ENCODE measurements around the gene MED16. TPM values are rescaled to one million over a fixed set of nuclear protein-coding genes. Genes with fewer than 3 reads are reported as not detected.

Gene MED16
- total RNA-seq, 1 experiment from 2014 or later: 69.1 TPM

DNA sequence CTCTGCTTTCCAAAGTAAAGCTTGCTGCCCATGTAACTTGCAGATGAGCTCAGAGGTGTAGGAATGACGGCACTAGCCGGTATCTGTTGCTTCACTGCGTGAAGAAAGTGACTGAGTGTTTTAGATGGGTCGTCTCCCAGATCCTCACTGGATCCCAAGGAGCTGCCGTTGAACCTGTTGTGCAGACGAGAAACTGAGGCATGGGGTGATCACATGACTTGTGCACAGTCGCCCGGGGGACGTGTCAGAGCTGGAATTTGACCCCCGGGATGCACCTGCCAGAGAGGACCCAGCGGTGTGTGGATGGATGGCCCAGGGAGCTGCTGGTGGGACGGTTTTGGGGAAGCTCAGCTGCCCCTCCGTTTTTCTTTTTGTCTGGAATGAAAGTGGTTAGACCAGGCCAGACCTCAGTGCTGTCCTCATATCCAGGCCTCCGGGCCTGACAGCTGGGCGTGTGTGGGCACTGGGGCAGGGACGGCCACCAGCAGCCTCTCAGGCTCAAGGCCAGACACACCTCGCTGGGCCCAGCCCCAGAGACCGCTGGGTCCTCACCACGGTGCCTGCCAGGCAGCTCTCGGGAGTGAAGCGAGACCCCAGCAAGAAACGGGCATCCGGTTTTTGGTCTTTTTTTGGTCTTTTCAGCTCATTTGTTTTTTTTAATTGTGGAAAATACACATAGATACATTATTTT, 45.4 kb upstream of the MED16 start:
- ChIA-PET CTCF (interaction anchor here (0.6 to 1.3 kb wide), 5 partner anchors 8 to 314 kb away, joined by 3 to 6 read pairs (median 4); no protein-coding TSS in a partner anchor), POLR2A (no interaction called here)
- TF ChIP-seq, protein P1, sequence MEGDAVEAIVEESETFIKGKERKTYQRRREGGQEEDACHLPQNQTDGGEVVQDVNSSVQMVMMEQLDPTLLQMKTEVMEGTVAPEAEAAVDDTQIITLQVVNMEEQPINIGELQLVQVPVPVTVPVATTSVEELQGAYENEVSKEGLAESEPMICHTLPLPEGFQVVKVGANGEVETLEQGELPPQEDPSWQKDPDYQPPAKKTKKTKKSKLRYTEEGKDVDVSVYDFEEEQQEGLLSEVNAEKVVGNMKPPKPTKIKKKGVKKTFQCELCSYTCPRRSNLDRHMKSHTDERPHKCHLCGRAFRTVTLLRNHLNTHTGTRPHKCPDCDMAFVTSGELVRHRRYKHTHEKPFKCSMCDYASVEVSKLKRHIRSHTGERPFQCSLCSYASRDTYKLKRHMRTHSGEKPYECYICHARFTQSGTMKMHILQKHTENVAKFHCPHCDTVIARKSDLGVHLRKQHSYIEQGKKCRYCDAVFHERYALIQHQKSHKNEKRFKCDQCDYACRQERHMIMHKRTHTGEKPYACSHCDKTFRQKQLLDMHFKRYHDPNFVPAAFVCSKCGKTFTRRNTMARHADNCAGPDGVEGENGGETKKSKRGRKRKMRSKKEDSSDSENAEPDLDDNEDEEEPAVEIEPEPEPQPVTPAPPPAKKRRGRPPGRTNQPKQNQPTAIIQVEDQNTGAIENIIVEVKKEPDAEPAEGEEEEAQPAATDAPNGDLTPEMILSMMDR (IDR thresholded peaks at IDR 0.05; ENCODE audit: insufficient read depth in 1 of 2, low read depth in 1 of 2, low read length in 1 of 2, severe bottlenecking in 1 of 2, unreplicated experiment in 1 of 2): no peak
- intact Hi-C loops (cut with micrococcal nuclease; ENCODE audit: unreplicated experiment): no loop called here
- Histone ChIP-seq H3K4me3 (ENCODE audit: low read depth, low read length) (no peak overlapping the region), H3K4me1 (no peaks in the 10 kb centered on the region; the same call in 1 of the 2 replicates), H3K9me3 (no peaks in the 10 kb centered on the region), H3K27me3 (replicated peaks; ENCODE audit: control insufficient read depth, insufficient read depth, low read length) (no peaks in the 10 kb centered on the region), H3K36me3 (ENCODE audit: control insufficient read depth, insufficient read depth, low read length) (peaks cover 5% of the 10 kb centered on the region)
- Mint-ChIP-seq H3K4me1 (ENCODE audit: low read depth, unreplicated experiment) (no peaks in the 10 kb centered on the region), H3K36me3 (ENCODE audit: insufficient read depth, unreplicated experiment) (peaks cover 93% of the 10 kb centered on the region), H3K9me3 (ENCODE audit: unreplicated experiment) (no peaks in the 10 kb centered on the region), H3K4me3 (ENCODE audit: unreplicated experiment) (no peak overlapping the region), H3K27me3 (ENCODE audit: insufficient read depth, unreplicated experiment) (no peaks in the 10 kb centered on the region), H3K27ac (ENCODE audit: unreplicated experiment) (no peak overlapping the region)
- no TSS peak for BruUV-seq (replicated peaks)
- DNase-seq: no peak

DNA sequence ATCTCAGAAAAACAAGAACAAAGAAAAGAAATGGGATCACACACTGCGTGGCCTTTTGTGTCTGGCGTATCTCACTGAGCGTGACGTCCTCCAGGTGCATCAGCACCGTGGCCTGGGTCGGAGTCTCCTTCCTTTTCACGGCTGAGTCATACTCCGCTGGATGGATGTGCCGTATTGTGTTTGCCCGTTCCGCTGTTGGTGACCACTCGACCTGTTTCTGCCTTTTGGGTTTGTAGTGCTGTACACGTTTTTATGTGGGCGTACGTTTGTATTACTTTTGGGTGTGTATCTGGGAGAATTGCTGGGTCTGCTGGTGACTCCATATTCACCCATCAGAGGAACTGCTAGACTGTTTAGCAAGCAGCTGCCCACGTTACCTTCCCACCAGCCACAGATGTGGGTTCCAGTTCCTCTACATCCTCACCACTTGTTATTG, 44.3 kb upstream of the MED16 start:
- intact Hi-C loops (cut with micrococcal nuclease; ENCODE audit: unreplicated experiment): no loop called here
- Histone ChIP-seq H3K36me3 (ENCODE audit: control insufficient read depth, insufficient read depth, low read length) (peaks cover 5% of the 10 kb centered on the region), H3K4me3 (ENCODE audit: low read depth, low read length) (no peak overlapping the region), H3K27me3 (replicated peaks; ENCODE audit: control insufficient read depth, insufficient read depth, low read length) (no peaks in the 10 kb centered on the region), H3K9me3 (no peaks in the 10 kb centered on the region), H3K4me1 (peaks cover 9% of the 10 kb centered on the region)
- no peak overlapping the region for H3K4me3 Mint-ChIP-seq (ENCODE audit: unreplicated experiment)
- no peaks in the 10 kb centered on the region for H3K4me1 Mint-ChIP-seq (ENCODE audit: low read depth, unreplicated experiment)
- H3K36me3 Mint-ChIP-seq (ENCODE audit: insufficient read depth, unreplicated experiment): peaks cover 93% of the 10 kb centered on the region
- H3K9me3 Mint-ChIP-seq (ENCODE audit: unreplicated experiment): no peaks in the 10 kb centered on the region
- H3K27ac Mint-ChIP-seq (ENCODE audit: unreplicated experiment): no peak overlapping the region
- TF ChIP-seq, protein P1 (IDR thresholded peaks at IDR 0.05; ENCODE audit: insufficient read depth in 1 of 2, low read depth in 1 of 2, low read length in 1 of 2, severe bottlenecking in 1 of 2, unreplicated experiment in 1 of 2): no peak
- DNase-seq: no peak
- ChIA-PET CTCF (interaction anchor here (1.3 kb wide), 1 partner anchor 34 kb away, joined by 6 read pairs; no protein-coding TSS in a partner anchor), POLR2A (no interaction called here)
- TSS peak; percentile 15 for BruUV-seq (replicated peaks)
- no peaks in the 10 kb centered on the region for H3K27me3 Mint-ChIP-seq (ENCODE audit: insufficient read depth, unreplicated experiment)

DNA sequence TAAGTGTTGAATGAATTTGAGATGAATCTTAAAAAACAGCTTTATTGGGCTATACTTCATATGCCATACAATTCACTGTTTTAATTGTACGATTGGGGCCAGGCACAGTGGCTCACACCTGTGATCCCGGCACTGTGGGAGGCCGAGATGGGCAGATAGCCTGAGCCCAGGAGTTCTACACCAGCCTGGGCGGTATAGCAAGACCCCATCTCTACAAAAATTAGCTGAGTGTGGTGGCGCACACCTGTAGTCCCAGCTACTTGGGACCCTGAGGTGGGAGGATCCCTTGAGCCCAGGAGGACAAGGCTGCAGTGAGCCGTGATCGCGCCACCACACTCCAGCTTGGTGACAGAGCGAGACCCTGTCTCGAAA, 43.2 kb upstream of the MED16 start:
- CTCF ChIA-PET: no interaction called here
- TF ChIP-seq, protein P1 (IDR thresholded peaks at IDR 0.05; ENCODE audit: insufficient read depth in 1 of 2, low read depth in 1 of 2, low read length in 1 of 2, severe bottlenecking in 1 of 2, unreplicated experiment in 1 of 2): no peak
- POLR2A ChIA-PET: no interaction called here
- H3K27ac Mint-ChIP-seq (ENCODE audit: unreplicated experiment): no peak overlapping the region
- no peaks in the 10 kb centered on the region for H3K9me3 Mint-ChIP-seq (ENCODE audit: unreplicated experiment)
- no peaks in the 10 kb centered on the region for H3K27me3 Mint-ChIP-seq (ENCODE audit: insufficient read depth, unreplicated experiment)
- Histone ChIP-seq H3K4me1 (peaks cover 10% of the 10 kb centered on the region), H3K27me3 (replicated peaks; ENCODE audit: control insufficient read depth, insufficient read depth, low read length) (no peaks in the 10 kb centered on the region), H3K36me3 (ENCODE audit: control insufficient read depth, insufficient read depth, low read length) (peaks cover 4% of the 10 kb centered on the region), H3K4me3 (ENCODE audit: low read depth, low read length) (no peak overlapping the region), H3K9me3 (no peaks in the 10 kb centered on the region)
- no peak overlapping the region for H3K4me3 Mint-ChIP-seq (ENCODE audit: unreplicated experiment)
- no TSS peak for BruUV-seq (replicated peaks)
- peaks cover 93% of the 10 kb centered on the region for H3K36me3 Mint-ChIP-seq (ENCODE audit: insufficient read depth, unreplicated experiment)
- intact Hi-C loops (cut with micrococcal nuclease; ENCODE audit: unreplicated experiment): no loop called here
- H3K4me1 Mint-ChIP-seq (ENCODE audit: low read depth, unreplicated experiment): no peaks in the 10 kb centered on the region
- no peak for DNase-seq
